ENCODE measurements around the gene TMEM107. TPM values are rescaled to one million over a fixed set of nuclear protein-coding genes. Genes with fewer than 3 reads are reported as not detected.

The TMEM107 gene
- total RNA-seq, 1 donor from 2014 or later = 7.1 TPM

DNA sequence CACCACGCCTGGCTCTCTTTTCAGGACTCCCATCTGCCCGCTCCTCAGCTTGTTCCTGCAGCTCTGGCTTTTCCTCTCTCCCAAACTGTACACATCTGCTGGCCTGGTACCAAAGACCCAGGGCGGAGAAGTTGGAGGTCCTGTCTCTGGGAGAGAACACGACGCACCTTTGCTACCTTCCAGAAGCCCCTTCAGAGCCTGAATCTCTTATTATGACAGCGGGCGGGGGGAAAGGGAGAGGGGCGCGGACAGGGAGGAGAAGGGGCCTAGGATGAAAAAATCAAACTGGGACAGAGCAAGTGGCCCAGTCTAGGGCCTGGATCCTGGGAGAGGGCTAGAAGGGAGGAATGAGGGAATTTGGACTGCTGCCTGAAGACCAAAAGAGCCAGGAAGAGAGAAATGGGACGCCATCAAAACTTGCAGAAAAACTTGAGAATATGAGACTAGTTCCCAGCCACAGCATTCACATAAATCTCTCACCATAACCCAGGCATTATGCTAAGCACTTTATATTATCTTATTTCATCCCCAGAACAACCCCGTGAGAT, 21.5 kb downstream of the TMEM107 start:
- intact Hi-C loops (cut with DNase I) = no loop called here
- ATAC-seq (ENCODE audit: poor library complexity) (no peak), DNase-seq (no peak)

DNA sequence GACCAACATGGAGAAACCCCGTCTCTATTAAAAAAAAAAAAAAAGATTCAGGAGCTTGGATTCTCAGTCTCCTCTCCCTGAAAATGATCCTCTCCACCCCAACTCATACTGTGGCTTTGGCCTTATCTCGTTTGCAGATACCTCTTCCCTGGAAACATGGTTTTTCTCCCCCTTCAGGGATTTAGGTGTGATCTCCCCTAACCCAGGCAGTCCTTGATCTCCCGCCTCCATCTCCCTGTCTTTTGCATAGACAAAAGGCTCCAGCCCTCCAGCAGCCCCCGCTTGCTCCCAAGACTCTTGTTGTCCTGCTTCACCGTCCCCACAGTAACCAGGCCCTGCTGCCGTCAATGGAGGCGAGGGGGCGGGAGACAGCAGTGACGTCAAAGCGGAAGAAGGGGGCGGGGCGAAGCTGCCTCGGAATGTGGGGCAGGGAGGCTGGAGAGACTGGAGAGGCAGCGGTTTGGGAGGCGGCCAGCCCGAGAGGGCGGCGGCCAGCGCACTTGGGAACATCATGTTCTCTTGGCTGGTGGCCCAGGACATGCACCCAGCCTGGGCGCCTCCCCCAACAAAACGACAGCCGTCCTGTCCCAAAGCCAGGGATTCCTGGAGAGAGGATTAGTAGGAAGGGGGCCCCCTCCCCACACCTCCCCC, 22.1 kb downstream of the TMEM107 start:
- peak; percentile 100 for DNase-seq
- ATAC-seq (ENCODE audit: poor library complexity) = peak; percentile 57
- intact Hi-C loops (cut with DNase I) = no loop called here

DNA sequence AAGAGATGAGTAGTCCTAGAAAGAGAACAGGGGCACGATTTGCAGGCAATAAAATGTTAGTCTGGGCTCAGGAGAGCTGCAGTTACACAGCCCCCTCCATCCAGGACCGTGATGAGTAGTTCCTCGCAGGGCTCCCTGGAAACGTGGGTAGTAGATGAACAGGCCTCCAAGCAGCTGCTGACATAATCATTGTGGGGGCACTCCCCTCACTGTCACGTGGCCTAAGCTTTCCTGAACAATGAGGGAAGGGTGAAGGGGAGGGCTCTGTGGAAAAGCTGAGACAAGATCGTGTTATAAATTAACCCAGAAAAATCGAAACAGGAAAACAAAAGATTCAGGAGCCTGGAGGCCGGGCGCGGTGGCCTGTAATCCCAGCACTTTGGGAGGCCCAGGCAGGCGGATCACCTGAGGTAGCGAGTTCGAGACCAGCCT, 22.6 kb downstream of the TMEM107 start:
- peak; percentile 3 for ATAC-seq (ENCODE audit: poor library complexity)
- DNase-seq = peak; percentile 83
- intact Hi-C loops (cut with DNase I) = no loop called here

DNA sequence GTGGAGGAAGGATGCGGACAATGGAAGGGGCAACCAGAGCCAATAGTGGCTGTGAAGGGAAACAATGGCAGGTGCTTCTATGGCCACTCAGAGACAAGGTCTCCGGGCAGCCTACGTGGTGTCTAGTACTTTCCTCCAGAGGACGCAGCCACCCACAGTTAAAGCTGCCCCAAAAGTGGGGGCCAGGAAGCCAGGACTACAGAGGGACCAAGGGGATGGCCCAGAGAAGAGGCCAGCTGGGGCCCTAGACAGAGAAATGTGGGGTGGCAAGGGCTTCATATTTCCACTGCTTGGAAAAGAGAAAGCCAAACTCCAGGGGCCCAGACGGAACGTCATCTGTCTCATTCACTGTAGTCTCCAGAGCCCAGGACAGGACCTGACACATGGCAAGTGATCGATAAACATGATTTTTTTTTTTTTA, 23.1 kb downstream of the TMEM107 start:
- DNase-seq (no peak), ATAC-seq (ENCODE audit: poor library complexity) (no peak)
- intact Hi-C loops (cut with DNase I) = no loop called here

DNA sequence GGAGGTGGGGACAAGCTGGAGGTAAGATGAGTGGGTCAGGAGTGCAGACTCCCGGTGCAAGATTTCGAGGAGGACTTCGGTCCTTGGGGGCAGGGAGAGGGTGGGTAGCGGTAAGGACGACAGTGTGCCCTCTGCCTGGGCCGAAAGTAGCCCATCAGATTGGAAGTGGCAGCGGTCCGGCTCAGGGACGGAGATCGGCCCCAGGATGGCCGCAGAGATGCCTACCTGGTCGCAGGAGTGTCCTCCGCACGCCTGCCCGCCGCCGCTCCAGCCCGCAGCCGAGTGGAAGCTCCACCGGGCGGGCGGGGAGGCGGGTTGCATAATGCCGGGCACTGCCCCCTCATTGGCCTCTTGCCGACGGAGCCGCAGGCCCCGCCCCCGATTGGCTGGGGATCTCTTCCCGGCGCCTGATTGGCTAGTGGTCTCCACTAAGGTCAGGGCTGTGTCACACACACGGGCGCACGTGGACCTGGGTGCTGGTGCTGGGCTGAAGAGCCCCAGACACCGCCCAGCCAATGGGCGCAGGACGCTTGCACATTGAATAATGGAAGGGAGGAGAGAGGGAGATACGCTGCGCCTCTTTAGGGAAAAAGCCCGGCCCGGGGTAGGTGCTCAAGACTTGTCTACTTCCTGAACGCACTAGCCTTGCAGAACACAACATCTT, 23.9 kb downstream of the TMEM107 start, which contains the start of gene PER1:
PER1 (minus strand) TSS at position 293 of the 664 bp plus-strand sequence. CDS start 1,698 bp downstream, outside the sequence.
- intact Hi-C loops (cut with DNase I) = no loop called here
- DNase-seq = peak; percentile 99
- ATAC-seq (ENCODE audit: poor library complexity) = peak; percentile 52

DNA sequence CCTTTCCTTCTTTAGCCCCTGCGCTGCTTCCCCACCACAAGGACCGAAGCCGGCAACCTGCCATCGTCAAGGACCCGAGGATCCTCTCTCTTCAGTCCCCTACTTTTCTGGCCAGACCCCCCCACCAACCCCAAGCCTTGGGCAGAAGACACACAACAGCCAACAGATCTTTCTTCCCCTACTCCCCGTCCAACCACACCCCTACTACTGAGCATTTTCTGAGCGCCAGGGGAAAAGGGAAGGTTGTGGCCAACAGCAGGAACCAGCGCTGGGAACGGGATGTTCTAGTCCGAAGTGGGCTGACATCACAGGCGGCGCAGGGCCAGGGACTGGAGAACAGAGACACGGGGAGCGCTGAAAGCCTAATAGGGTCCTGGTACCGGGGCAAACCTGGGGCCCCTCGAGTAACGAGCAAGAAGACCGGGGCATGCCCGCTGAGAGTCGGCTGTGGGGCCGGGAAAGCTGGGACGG, 24.5 kb downstream of the TMEM107 start:
- DNase-seq (peak; percentile 97), ATAC-seq (ENCODE audit: poor library complexity) (peak; percentile 28)
- intact Hi-C loops (cut with DNase I) = no loop called here

DNA sequence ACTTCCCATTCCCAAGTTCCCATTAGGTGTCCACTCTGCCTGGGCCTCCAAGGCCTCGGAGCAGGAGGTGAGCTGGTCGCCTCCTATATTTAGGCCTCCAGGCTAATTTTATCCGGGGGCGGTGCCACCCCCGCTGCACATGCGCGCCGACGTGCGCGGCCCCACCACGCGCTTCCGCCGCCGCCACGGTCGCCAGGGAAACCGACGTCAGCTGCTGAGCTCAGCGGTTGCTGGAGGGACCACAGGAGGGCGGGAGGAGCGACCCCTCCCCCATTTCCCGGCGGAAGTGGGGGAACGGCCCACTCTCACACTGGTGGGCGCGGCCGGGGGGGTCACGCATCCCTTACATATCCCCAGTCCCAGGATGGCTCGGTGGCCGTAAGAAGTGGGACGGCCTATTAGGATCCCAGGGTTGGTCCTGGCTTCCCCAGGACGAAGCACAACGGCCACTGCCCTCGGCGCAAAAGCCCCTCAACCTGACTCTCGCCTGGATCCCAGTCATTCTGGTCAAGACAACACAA, 25.0 kb downstream of the TMEM107 start:
- ATAC-seq (ENCODE audit: poor library complexity) = peak; percentile 45
- intact Hi-C loops (cut with DNase I) = no loop called here
- peak; percentile 95 for DNase-seq

DNA sequence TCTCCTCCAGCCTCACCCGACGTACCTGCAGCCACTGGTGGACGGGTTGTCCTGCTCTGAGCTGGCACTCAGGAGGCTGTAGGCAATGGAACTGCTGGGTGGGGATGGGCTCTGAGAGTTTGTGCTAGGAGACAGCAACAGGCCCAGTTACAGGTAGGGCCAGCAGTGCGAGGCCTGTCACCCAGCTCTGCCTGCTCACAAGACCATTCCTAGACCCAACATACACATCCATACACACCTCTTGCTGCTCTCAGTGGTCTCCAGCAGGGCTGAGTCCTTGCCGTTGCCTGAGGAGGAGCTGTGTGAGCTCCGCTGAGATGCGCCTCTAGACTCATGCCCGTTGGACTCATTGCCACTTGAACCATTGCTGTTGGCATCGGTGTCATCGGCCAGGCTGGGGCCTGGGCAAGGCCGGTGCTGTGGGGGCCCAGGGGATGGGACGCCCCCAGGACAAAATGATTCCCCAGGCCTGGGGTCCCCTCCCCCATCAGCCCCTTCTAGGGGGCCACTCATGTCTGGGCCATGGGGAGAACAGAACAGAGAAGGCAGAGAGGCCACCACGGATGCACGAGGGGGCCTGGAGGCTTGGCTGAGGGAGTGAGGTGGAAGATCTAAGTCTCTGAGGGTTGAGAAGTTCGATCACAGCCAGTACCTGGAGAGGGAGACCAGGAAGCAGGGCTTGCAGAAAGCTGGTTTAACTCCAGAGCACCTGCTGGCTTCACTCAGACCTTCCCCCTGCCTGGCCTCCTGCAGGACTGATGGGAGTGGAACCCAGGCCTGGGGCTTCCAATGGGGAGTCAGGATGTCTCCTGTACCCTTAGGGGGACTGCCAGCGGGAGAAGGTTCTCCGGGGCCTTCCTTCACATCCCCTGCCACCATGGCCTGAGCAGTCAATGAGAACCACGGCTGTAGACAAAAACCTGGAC, 25.7 kb downstream of the TMEM107 start:
- intact Hi-C loops (cut with DNase I) = no loop called here
- no peak for ATAC-seq (ENCODE audit: poor library complexity)
- no peak for DNase-seq

DNA sequence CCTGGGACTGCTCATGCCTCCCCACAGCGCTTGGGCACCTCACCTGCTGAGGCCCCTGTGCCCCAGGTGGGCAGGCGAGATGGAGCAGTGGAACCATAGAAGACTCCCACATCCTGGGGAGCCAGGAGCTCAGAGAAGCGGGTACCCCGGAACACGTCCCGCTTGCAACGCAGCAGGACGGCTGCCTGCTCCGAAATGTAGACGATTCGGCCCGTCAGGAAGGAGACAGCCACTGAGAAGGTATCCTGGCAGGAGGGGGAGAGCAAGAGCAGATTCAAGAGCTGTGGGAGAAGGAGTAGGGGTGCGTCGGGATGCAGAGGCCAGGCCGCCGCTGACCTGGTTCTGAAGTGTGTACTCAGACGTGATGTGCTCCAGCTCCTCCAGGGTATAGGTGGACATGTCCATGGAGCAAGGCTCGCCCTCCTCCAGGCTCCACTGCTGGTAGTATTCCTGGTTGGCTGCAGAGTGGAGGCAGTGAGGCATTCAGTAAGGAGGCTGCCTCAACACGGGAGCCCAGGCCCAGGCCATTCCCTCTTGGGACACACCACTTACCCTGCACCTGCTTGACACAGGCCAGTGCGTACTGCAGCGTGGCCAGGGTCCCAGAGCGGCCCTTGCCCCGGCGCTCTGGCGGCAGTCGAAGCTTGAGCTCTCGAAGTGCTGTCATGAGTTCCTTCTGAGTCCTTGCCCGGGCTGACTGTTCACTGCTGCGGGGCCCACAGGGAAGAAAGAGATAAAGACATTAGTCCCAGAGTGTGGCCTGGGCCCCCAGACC, 26.6 kb downstream of the TMEM107 start:
- no peak for DNase-seq
- ATAC-seq (ENCODE audit: poor library complexity) = no peak
- intact Hi-C loops (cut with DNase I) = no loop called here

DNA sequence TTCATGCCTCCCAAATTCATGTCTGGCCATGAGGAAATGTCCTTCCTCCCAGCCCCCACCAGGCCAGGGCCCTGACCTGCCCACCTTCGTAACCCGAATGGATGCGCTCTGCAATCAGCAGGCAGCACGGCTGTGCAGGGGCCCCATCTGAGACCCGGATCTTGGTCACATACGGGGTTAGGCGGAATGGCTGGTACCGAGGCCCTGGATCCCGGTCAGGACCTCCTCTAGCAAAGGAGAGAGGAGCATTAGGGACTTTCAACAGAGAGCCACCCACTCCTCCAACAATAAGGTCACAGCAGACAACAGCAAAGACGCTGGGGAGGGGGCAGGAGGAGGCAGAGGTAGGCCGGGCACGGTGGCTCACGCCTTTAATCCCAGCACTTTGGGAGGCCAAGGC, 27.6 kb downstream of the TMEM107 start:
- intact Hi-C loops (cut with DNase I) = no loop called here
- DNase-seq (peak; percentile 26), ATAC-seq (ENCODE audit: poor library complexity) (no peak)

DNA sequence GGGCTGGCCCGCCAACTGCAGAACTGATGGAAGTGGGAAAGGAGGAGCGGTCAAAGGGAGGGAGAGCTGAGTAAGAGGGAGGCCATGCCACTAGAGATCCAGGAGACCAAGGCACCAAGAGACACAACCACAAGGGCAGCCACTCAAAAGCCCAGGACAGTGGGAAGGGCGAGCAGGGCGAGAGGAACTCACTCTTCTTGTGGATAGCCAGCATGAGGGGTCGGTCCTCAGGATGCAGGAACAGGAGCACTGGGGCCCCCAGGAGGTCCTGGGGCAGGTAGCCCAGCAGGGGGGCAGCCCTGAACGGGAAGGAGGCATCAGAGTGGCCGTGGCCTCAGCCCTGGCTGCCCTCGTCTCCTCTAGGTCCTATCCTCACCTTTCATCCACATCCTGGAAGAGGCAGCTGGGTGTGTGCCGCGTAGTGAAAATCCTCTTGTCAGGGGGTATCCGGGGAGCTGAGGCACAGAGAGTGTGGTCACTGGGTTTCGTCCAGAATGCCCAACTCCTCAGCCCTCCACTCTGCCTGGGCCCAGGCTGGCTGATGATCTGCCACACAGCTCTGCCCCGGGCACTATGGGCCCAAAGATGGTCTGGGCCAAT, 28.3 kb downstream of the TMEM107 start:
- intact Hi-C loops (cut with DNase I) = no loop called here
- ATAC-seq (ENCODE audit: poor library complexity) (no peak), DNase-seq (no peak)

DNA sequence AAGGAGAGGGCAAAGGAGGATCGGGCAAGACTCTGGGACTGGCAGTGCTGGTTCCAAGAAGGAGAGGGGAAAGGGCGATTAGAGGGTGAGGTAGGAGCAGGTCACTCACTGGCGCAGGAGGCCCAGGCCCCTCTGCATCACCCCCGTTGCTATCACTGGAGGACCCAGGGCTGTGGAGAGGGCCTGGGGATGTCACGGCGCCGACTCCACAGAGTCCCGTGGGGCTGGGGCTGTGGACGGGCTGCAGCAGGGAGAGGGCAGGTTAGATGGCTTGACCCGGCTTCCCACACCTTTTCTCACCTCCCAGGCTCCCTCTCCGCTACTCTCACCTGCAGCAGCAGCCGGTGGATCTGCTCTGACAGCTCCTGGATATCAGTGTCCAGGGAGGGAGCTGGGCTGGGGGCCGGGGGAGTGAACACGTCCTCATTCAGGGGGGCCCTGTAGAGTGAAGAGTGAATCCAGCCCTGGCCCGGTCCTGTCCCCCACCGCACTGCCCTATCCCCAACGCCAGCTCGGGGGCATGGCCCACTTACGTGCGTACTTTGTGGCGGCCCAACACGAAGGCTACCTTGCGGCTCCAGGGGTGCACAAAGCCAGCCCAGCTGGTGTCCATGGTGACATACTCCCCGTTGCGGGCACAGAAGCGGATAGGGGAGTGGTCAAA, 28.9 kb downstream of the TMEM107 start:
- ATAC-seq (ENCODE audit: poor library complexity) = no peak
- intact Hi-C loops (cut with DNase I) = no loop called here
- peak; percentile 46 for DNase-seq

DNA sequence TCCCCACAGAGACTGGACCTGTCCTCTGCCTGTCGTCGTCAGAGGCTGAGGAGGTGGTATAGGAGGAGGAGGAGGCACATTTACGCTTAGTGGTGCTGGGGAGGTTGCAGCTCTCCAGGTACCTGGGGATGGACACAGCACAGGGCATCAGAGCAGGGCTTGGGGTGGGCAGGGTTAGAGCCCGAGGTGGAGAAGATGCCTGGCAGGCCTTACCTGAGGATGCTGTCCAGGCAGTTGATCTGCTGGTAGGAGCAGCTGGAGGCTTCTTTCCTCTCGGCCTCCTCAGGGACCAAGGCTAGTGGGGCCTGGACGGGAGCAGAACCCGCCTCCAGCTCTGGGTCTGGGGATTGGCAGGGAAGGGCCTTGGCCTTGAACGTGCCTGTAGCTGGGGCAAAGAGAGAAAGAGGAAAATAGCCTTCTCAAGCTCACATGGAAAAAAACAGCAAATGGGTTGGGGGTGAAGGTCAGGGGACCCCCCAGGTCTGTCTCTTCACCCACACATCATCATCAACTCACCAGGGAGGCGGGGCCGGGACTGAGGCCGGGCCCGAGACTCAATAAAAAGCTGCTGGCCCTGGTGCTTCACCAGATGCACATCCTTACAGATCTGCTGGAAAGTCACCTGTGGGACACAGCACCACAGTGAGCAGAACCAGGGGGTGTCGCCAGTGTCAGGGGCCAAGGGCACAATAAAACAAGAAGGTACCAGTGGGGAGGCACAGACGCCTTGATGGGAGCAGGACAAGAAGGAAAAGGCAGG, 29.6 kb downstream of the TMEM107 start:
- DNase-seq = peak; percentile 29
- intact Hi-C loops (cut with DNase I) = no loop called here
- ATAC-seq (ENCODE audit: poor library complexity) = no peak

DNA sequence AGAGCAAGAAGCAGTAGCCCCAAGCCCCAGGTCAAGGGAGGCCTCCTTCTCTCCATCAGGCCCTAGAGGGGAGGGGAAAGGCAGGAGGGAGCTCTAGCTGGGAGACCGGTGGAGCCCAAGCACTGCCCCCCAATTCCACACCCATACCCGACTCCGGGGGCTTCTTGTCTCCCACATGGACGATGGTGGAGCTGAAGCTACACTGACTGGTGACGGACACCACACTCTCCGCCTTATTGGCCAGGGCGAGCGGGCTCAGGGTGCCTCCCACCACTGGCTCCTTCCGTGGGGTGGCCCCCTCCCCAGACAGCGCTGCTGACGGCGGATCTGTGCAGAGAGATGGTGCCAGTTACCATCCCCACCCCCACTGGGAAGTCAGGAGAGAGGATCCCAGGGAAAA, 30.4 kb downstream of the TMEM107 start:
- DNase-seq (peak; percentile 46), ATAC-seq (ENCODE audit: poor library complexity) (no peak)
- intact Hi-C loops (cut with DNase I) = no loop called here

DNA sequence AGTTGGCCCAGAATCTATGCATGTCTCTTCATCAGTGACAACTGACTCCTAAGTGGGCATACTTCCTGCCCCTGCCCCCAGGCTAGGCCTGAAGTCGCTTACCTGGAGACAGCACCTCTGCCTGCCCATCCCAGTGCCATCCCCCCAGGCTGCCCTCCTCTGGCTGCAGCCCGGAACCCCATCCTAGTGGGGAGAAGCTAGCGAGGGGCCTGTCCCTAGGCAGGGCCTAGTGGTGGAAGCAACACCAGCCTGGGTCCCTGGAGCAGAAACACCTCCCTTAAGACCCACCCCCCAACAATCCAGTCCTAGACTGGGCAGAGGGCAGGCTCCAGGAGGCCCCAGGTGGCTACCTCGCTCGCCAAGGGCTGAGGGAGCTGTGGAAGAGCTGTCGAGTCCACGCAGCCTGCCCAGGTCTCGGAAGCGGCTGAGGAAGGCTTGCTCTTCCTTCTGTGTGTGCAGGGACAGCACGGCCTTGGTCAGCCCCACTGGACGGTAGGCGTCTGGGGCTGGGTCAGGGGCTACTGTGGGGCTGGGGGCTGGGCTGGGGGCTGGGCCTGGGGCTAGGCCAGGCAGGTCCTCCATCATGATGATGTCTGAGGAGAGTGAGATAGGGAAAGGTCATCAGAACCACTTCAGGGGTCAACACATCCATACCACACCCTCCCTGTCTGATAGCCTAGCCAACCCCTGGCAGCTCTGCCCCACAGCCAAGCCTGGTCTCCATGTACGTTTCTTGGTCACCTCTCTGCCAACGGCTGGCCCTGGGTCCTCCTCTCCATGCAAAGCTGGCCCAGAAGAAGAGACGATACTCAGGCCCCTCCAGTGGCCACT, 31.6 kb downstream of the TMEM107 start:
- DNase-seq (peak; percentile 34), ATAC-seq (ENCODE audit: poor library complexity) (no peak)
- intact Hi-C loops (cut with DNase I) = no loop called here
